Adrenal gland (tissue), 12 donors: Measurements from ENCODE around the gene DHRS3. TPM values are rescaled to one million over a fixed set of nuclear protein-coding genes. Genes with fewer than 3 reads are reported as not detected.

Experiments
- DNase-seq, 7 donors: peaks; one replicate each; pipeline ENCODE4 v3.0.0-alpha.2; 2019 to 2020
- H3K27ac ChIP-seq, 5 donors: fragments of 200-600 bp; sonication (generic) in 4 of 5; 1 replicate in 3 of 5; 2 replicates in 2 of 5; pipeline versions ENCODE4 v1.5.1 to v1.8.0; 2016 to 2020; ENCODE audit warnings: mild to moderate bottlenecking in 1 of 5
- H3K27me3 ChIP-seq: fragments of 200-600 bp; 2 replicates; pipeline ENCODE4 v1.8.0; 2021
- H3K36me3 ChIP-seq, 2 donors: fragments of 200-600 bp; replicated peaks in 1 of 2; 1 replicate in 1 of 2; 2 replicates in 1 of 2; pipeline versions ENCODE4 v1.5.1 to v1.8.0; 2018 to 2022
- H3K4me1 ChIP-seq, 2 donors: fragments of 200-600 bp; replicated peaks in 1 of 2; 1 replicate in 1 of 2; 2 replicates in 1 of 2; pipeline versions ENCODE4 v1.5.1 to v1.8.0; 2018 to 2021
- H3K4me3 ChIP-seq, 4 donors: fragments of 200-600 bp; sonication (generic) in 3 of 4; one replicate each; pipeline ENCODE4 v1.5.1; 2016 to 2018
- H3K9me3 ChIP-seq, 3 donors: fragments of 200-600 bp; sonication (generic) in 1 of 3; replicated peaks in 1 of 3; 1 replicate in 2 of 3; 2 replicates in 1 of 3; pipeline versions ENCODE4 v1.5.1 to v1.8.0; 2016 to 2021
- CTCF ChIP-seq, 6 experiments: fragments of 450-650 bp in 4 of 6; fragments of 200-600 bp in 2 of 6; sonication (generic) in 1 of 6; IDR thresholded peaks; 1 replicate in 5 of 6; 2 replicates in 1 of 6; pipeline versions ENCODE4 v1.5.1 to v1.8.0; 2016 to 2021; ENCODE audit warnings: antibody characterized with exemption in 6 of 6, mild to moderate bottlenecking in 2 of 6, moderate library complexity in 1 of 6
- POLR2A ChIP-seq, 2 donors: fragments of 450-650 bp; IDR thresholded peaks; one replicate each; pipeline ENCODE4 v1.6.1; 2017; ENCODE audit warnings: antibody characterized with exemption in 2 of 2, mild to moderate bottlenecking in 2 of 2, moderate library complexity in 1 of 2
- WGBS, 4 donors: extraction: QIAGEN DNeasy Blood & Tissue Kit in 2 of 4; methylation state at CpG; one replicate each; pipeline versions ENCODE4 v1.1.5 to v1.1.7; 2013 to 2017; 5-methylcytosine and 5-hydroxymethylcytosine counted together
- intact Hi-C, 2 donors: fragments of 100-400 bp; cut with DNase I; formaldehyde crosslinking; loops; one replicate each; pipeline versions ENCODE4 v1.14.1 to v1.15.0; 2022 to 2023
- polyA plus RNA-seq, 3 donors: library from polyadenylated mRNA; stranded (reverse); fragments of 200-250 nt in 2 of 3; fragments of 350-450 nt in 1 of 3; fragmentation: Illumina TruSeq in 1 of 3; extraction: RNeasy Lipid Tissue Mini Kit (QIAGEN cat#74804) in 1 of 3; gene quantifications; one replicate each; pipeline ENCODE4 v1.2.3, GENCODE V29; 2013 to 2014
- total RNA-seq, 9 donors: library from RNA; depleted of rRNA in 4 of 9; stranded (reverse); fragments of >200 nt in 4 of 9; fragments of 120-200 nt in 1 of 9; fragmentation: NEBNext Ultra II Directional in 1 of 9; extraction: Animal tissue kit (Norgen Biotek cat#: 25700) in 1 of 9; gene quantifications; one replicate each; pipeline versions ENCODE4 v1.1.0 to v1.2.4, GENCODE V29; 2013 to 2023
- donor health status: healthy with polysubstance abuse.
- donor health status: Bipolar disorder and iron deficiency.
- donor health status: DM: yes; HTN: yes; CAD: no.
- donor health status: DM: no; HTN: no; CAD: no.
- donor health status: DM: no; HTN: no; CAD: no.
- donor health status: DM: yes; HTN: yes; CAD: no.

The DHRS3 gene
- total and polyA plus RNA-seq, 12 donors: 7.7 to 72.4 (median 41.3) TPM

- no peaks in the 10 kb centered on the region for H3K36me3 ChIP-seq
- peaks cover 17 to 77% of the 10 kb centered on the region in 2 donors for H3K4me1 ChIP-seq
- TF ChIP-seq CTCF (IDR thresholded peaks at IDR 0.05) (no peak), POLR2A (IDR thresholded peaks at IDR 0.05) (no peak)
- intact Hi-C loops: no loop called here
- peak overlapping the region in 3 of 5 donors; percentile 6 to 89 (median 84) for H3K27ac ChIP-seq
- H3K4me3 ChIP-seq: no peak overlapping the region
- H3K27me3 ChIP-seq: no peaks in the 10 kb centered on the region
- WGBS, 4 donors: 68 to 77% (median 70%) methylated on average over 5 to 10 of the region's 10 CpGs
- no peaks in the 10 kb centered on the region for H3K9me3 ChIP-seq
- DNase-seq: peak in 6 of 7 donors; percentile 45 to 66 (median 52)
These were observed 20.2 kb downstream of the DHRS3 start for GRCh38 chr1:12597792-12598191.

- Histone ChIP-seq H3K4me3 (peak overlapping the region in 1 of 4 donors; percentile 2), H3K27ac (peak overlapping the region; percentile 42 to 89 (median 65)), H3K36me3 (no peaks in the 10 kb centered on the region), H3K9me3 (no peaks in the 10 kb centered on the region), H3K27me3 (no peaks in the 10 kb centered on the region), H3K4me1 (peaks cover 17 to 61% of the 10 kb centered on the region in 2 donors)
- DNase-seq: peak; percentile 60 to 91 (median 83)
- 22 to 71% (median 45%) methylated on average over 15 to 39 of the region's 39 CpGs for WGBS, 4 donors
- intact Hi-C loops: no loop called here
- no peak for TF ChIP-seq CTCF (IDR thresholded peaks at IDR 0.05)
- no peak for TF ChIP-seq POLR2A (IDR thresholded peaks at IDR 0.05)
These were observed 21.8 kb downstream of the DHRS3 start for GRCh38 chr1:12596007-12596821.

- Histone ChIP-seq H3K27ac (peak overlapping the region in 2 of 5 donors; percentile 84 to 89), H3K4me1 (peaks cover 12 to 61% of the 10 kb centered on the region in 2 donors), H3K9me3 (no peaks in the 10 kb centered on the region), H3K27me3 (no peaks in the 10 kb centered on the region), H3K36me3 (no peaks in the 10 kb centered on the region), H3K4me3 (peak overlapping the region in 1 of 4 donors; percentile 2)
- no peak for DNase-seq
- intact Hi-C loops: no loop called here
- no peak for TF ChIP-seq CTCF (IDR thresholded peaks at IDR 0.05)
- no peak for TF ChIP-seq POLR2A (IDR thresholded peaks at IDR 0.05)
- WGBS, 4 donors: 11 to 32% (median 24%) methylated on average over 3 to 18 of the region's 18 CpGs
These were observed 22.3 kb downstream of the DHRS3 start for GRCh38 chr1:12595757-12596006.

- peak overlapping the region in 2 of 5 donors; percentile 84 to 89 for H3K27ac ChIP-seq
- H3K4me1 ChIP-seq: peaks cover 7 to 56% of the 10 kb centered on the region in 2 donors
- H3K9me3 ChIP-seq: no peaks in the 10 kb centered on the region
- peak in 1 of 7 donors; percentile 43 for DNase-seq
- TF ChIP-seq CTCF (IDR thresholded peaks at IDR 0.05) (no peak), POLR2A (IDR thresholded peaks at IDR 0.05) (no peak)
- H3K36me3 ChIP-seq: no peaks in the 10 kb centered on the region
- H3K27me3 ChIP-seq: no peaks in the 10 kb centered on the region
- peak overlapping the region in 1 of 4 donors; percentile 2 for H3K4me3 ChIP-seq
- WGBS, 4 donors: 19 to 53% (median 32%) methylated on average over 18 to 47 of the region's 47 CpGs
- intact Hi-C loops: no loop called here
These were observed 22.8 kb downstream of the DHRS3 start for GRCh38 chr1:12594966-12595756.
